Breast epithelium (tissue), 3 donors: ENCODE measurements around the gene GNAI1.

Experiments
- CTCF ChIP-seq, 3 donors: fragments of 450-650 bp; IDR thresholded peaks; one replicate each; pipeline ENCODE4 v1.5.1; 2016 to 2017; ENCODE audit warnings: antibody characterized with exemption in 3 of 3, mild to moderate bottlenecking in 3 of 3, moderate library complexity in 3 of 3
- POLR2A ChIP-seq: fragments of 450-650 bp; IDR thresholded peaks from one replicate; pipeline ENCODE4 v1.6.1; 2016; ENCODE audit warnings: antibody characterized with exemption, mild to moderate bottlenecking, moderate library complexity
- POLR2AphosphoS5 ChIP-seq, 3 donors: sonication (generic); formaldehyde crosslinking; IDR thresholded peaks; one replicate each; pipeline ENCODE4 v1.6.1; 2017; ENCODE audit warnings: antibody characterized with exemption in 3 of 3

- TF ChIP-seq CTCF (IDR thresholded peaks at IDR 0.05) (no peak), POLR2A (no peak), POLR2AphosphoS5 (IDR thresholded peaks at IDR 0.05) (no peak)
Observed at GRCh38 chr7:80260606-80261005, 126.0 kb downstream of the GNAI1 start.
